Psoas muscle (tissue), 8 donors: Measurements from ENCODE around the gene ABCE1. TPM values are rescaled to one million over a fixed set of nuclear protein-coding genes. Genes with fewer than 3 reads are reported as not detected.
A peak's percentile ranks its signal among the peaks of the same experiment; 100 is the strongest.
"Not testable (repeated sequence)": the region's sequence is repeated elsewhere in the genome, so short reads cannot be mapped to it uniquely, and the experiment has no call there.

Experiments
- ATAC-seq, 4 donors: fragments of 200-7000 bp; cut with Tn5 transposase; one replicate each; pipeline ENCODE4 v1.9.1; 2020; ENCODE audit warnings: moderate library complexity in 3 of 4, mild to moderate bottlenecking in 2 of 4
- DNase-seq, 2 donors: peaks; one replicate each; pipeline ENCODE4 v3.0.0-alpha.2; 2020
- H3K27ac ChIP-seq: fragments of 200-600 bp; one replicate; pipeline ENCODE4 v1.8.0; 2022
- H3K27me3 ChIP-seq, 3 donors: fragments of 200-600 bp in 1 of 3; one replicate each; pipeline versions ENCODE4 v1.6.1 to v1.8.0; 2013 to 2022; ENCODE audit warnings: low read length in 2 of 3, mild to moderate bottlenecking in 2 of 3, moderate library complexity in 1 of 3; ENCODE audit not compliant: insufficient read depth in 3 of 3
- H3K36me3 ChIP-seq, 2 donors: fragments of 200-600 bp in 1 of 2; one replicate each; pipeline versions ENCODE4 v1.6.1 to v1.8.0; 2013 to 2022; ENCODE audit warnings: low read depth in 1 of 2, mild to moderate bottlenecking in 1 of 2, moderate library complexity in 1 of 2; ENCODE audit not compliant: insufficient read depth in 1 of 2
- H3K4me1 ChIP-seq: fragments of 200-600 bp; one replicate; pipeline ENCODE4 v1.8.0; 2022
- H3K4me3 ChIP-seq: fragments of 200-600 bp; one replicate; pipeline ENCODE4 v1.8.0; 2022; ENCODE audit warnings: mild to moderate bottlenecking
- H3K9me3 ChIP-seq: fragments of 200-600 bp; one replicate; pipeline ENCODE4 v1.8.0; 2022
- CTCF ChIP-seq: fragments of 200-600 bp; IDR thresholded peaks from one replicate; pipeline ENCODE4 v1.8.0; 2022; ENCODE audit warnings: antibody characterized with exemption
- WGBS, 3 donors: extraction: QIAGEN DNeasy Blood & Tissue Kit; methylation state at CpG; one replicate each; pipeline versions ENCODE4 v1.1.6 to v1.1.7; 2013; 5-methylcytosine and 5-hydroxymethylcytosine counted together
- intact Hi-C, 2 donors: fragments of 100-400 bp; cut with DNase I; formaldehyde crosslinking; loops; one replicate each; pipeline versions ENCODE4 v1.11.0 to v1.14.2; 2022
- polyA plus RNA-seq, 3 donors: library from polyadenylated mRNA; stranded (reverse); fragments of 200-250 nt; gene quantifications; one replicate each; pipeline ENCODE4 v1.2.3, GENCODE V29; 2013
- total RNA-seq, 4 donors: library from RNA; stranded (reverse); fragmentation: NEBNext Ultra II Directional in 2 of 4; extraction: Animal tissue kit (Norgen Biotek cat#: 25700) in 2 of 4; gene quantifications; one replicate each; pipeline versions ENCODE4 v1.2.1 to v1.2.4, GENCODE V29; 2021 to 2023
- donor health status: healthy with polysubstance abuse.
- donor health status: DM: no; HTN: no; CAD: no; lungs with moderate emphysema.
- donor health status: Bipolar disorder and iron deficiency.
- donor health status: healthy.
- donor health status: DM: yes; HTN: yes; CAD: no.
- donor health status: DM: no; HTN: no; CAD: no.
- donor health status: DM: no; HTN: no; CAD: no.
- donor health status: DM: yes; HTN: yes; CAD: no.

The ABCE1 gene
- total and polyA plus RNA-seq, 7 donors, result 25.9 to 75.0 (median 58.8) TPM

- DNase-seq (no peak), ATAC-seq (no peak)
- Histone ChIP-seq H3K9me3 (no peaks in the 10 kb centered on the region), H3K36me3 (peaks cover 0 to 72% of the 10 kb centered on the region in 2 donors), H3K4me1 (no peaks in the 10 kb centered on the region), H3K4me3 (no peak overlapping the region), H3K27me3 (no peaks in the 10 kb centered on the region), H3K27ac (no peak overlapping the region)
- 93 to 95% (median 94%) methylated on average over 12 of the region's 12 CpGs for WGBS, 3 donors
- intact Hi-C loops, result no loop called here
- TF ChIP-seq CTCF, result no peak
Observed at GRCh38 chr4:145131848-145132247, 33.7 kb downstream of the ABCE1 start.

- Histone ChIP-seq H3K9me3 (no peaks in the 10 kb centered on the region), H3K36me3 (peaks cover 0 to 72% of the 10 kb centered on the region in 2 donors), H3K27me3 (no peaks in the 10 kb centered on the region), H3K4me1 (no peaks in the 10 kb centered on the region), H3K27ac (no peak overlapping the region), H3K4me3 (no peak overlapping the region)
- 66 to 76% (median 70%) methylated on average over 5 of the region's 5 CpGs for WGBS, 3 donors
- ATAC-seq (no peak), DNase-seq (no peak)
- TF ChIP-seq CTCF, result no peak
- intact Hi-C loops, result no loop called here
Observed at GRCh38 chr4:145132511-145133098, 34.5 kb downstream of the ABCE1 start.

GRCh38 chr4:145136219-145136618 is 38.1 kb downstream of the ABCE1 start:
- intact Hi-C loops, DNase-seq, H3K4me1 ChIP-seq, H3K27me3 ChIP-seq, H3K9me3 ChIP-seq, ATAC-seq, H3K27ac ChIP-seq, H3K4me3 ChIP-seq: not testable (repeated sequence)
- WGBS, 3 donors, result 80 to 88% methylated on average over 1 of the region's 1 CpG; no CpG with 5 or more reads in 1 of the 3 donors
- H3K36me3 ChIP-seq, result peaks cover 3 to 79% of the 10 kb centered on the region in 2 donors

GRCh38 chr4:145148980-145149379 is 50.9 kb downstream of the ABCE1 start:
- peak in 2 of 4 donors; percentile 35 to 42 for ATAC-seq
- no peak for DNase-seq
- Histone ChIP-seq H3K4me3 (no peak overlapping the region), H3K36me3 (peaks cover 7 to 87% of the 10 kb centered on the region in 2 donors), H3K27ac (no peak overlapping the region), H3K27me3 (no peaks in the 10 kb centered on the region), H3K9me3 (no peaks in the 10 kb centered on the region), H3K4me1 (peaks cover 12% of the 10 kb centered on the region)
- intact Hi-C loops, result loop anchor here in 1 of 2 donors (5.0 kb wide), 1 partner anchor 42 kb away; no protein-coding TSS in a partner anchor
- 91 to 99% (median 97%) methylated on average over 3 of the region's 3 CpGs for WGBS, 3 donors
- TF ChIP-seq CTCF, result no peak

GRCh38 chr4:145153181-145153903 is 55.2 kb downstream of the ABCE1 start:
- no peak overlapping the region for H3K4me3 ChIP-seq
- intact Hi-C loops, result loop anchor here in 1 of 2 donors (5.0 kb wide), 2 partner anchors 409 to 459 kb away; no protein-coding TSS in a partner anchor
- H3K27me3 ChIP-seq, result no peaks in the 10 kb centered on the region
- peaks cover 9 to 78% of the 10 kb centered on the region in 2 donors for H3K36me3 ChIP-seq
- WGBS, 3 donors, result 52 to 58% (median 54%) methylated on average over 2 of the region's 2 CpGs
- TF ChIP-seq CTCF, result no peak
- no peak for DNase-seq
- peak overlapping the region; percentile 63 for H3K27ac ChIP-seq
- H3K4me1 ChIP-seq, result peaks cover 19% of the 10 kb centered on the region
- H3K9me3 ChIP-seq, result no peaks in the 10 kb centered on the region
- peak; percentile 78 to 91 (median 88) for ATAC-seq
